ENCODE data around the gene TACSTD2.

- TF ChIP-seq POLR2A (IDR thresholded peaks at IDR 0.05) (no peak), POLR2AphosphoS5 (IDR thresholded peaks at IDR 0.05; ENCODE audit: insufficient read depth in 1 of 2, low read depth in 1 of 2) (peak in 1 of 2 donors; percentile 16)
These were observed 8.6 kb upstream of the TACSTD2 start for GRCh38 chr1:58585581-58586151.
